ENCODE results near the gene SPHK1. TPM values are rescaled to one million over a fixed set of nuclear protein-coding genes. Genes with fewer than 3 reads are reported as not detected.

SPHK1 gene
- total and polyA plus RNA-seq, 8 donors, result 5.1 to 46.3 (median 10.2) TPM

- no peak for ATAC-seq
- no peak overlapping the region for H3K27ac ChIP-seq
- FAIRE-seq, result no peak
- H3K4me3 ChIP-seq, result no peak overlapping the region
- intact Hi-C loops (cut with DNase I), result no loop called here
- no peak for TF ChIP-seq CTCF (IDR thresholded peaks at IDR 0.05)
- H3K36me3 ChIP-seq, result no peaks in the 10 kb centered on the region
- no peaks in the 10 kb centered on the region for H3K27me3 ChIP-seq
- 64 to 85% methylated on average over 2 of the region's 2 CpGs for WGBS, 2 donors
- DNase-seq, result no peak
- no peaks in the 10 kb centered on the region for H3K4me1 ChIP-seq
- H3K9me3 ChIP-seq, result no peaks in the 10 kb centered on the region
Measured at GRCh38 chr17:76360461-76360860, 23.9 kb upstream of the SPHK1 start.

DNA sequence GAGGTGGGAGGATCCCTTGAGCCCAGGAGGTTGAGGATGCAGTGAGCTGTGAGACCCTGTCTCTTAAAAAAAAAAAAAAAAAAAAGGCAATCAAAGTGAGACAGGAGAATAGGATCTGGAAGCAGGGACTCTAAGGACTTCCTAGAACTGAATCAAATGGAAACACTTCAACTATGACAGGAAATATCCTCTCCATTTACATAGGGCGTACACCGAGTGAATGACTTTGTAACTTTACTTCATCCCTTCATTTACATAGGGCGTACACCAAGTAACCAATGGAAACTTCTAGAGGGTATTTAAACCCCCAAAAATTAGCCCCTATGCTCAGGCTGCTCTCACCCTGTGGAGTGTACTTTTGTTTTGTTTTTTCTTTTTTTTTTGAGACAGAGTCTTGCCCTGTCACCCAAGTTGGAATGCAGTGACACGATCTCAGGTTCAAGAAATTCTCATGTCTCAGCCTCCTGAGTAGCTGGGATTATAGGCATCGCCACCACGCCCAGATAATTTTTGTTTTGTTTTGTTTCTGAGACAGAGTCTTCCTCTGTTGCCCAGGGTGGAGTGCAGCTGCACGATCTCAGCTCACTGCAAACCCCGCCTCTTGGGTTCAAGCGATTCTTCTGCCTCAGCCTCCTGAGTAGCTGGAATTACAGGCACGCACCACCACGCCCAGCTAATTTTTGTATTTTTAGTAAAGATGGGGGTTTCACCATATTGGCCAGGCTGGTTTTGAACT is 21.1 kb upstream of the SPHK1 start:
- ATAC-seq, result no peak

DNA sequence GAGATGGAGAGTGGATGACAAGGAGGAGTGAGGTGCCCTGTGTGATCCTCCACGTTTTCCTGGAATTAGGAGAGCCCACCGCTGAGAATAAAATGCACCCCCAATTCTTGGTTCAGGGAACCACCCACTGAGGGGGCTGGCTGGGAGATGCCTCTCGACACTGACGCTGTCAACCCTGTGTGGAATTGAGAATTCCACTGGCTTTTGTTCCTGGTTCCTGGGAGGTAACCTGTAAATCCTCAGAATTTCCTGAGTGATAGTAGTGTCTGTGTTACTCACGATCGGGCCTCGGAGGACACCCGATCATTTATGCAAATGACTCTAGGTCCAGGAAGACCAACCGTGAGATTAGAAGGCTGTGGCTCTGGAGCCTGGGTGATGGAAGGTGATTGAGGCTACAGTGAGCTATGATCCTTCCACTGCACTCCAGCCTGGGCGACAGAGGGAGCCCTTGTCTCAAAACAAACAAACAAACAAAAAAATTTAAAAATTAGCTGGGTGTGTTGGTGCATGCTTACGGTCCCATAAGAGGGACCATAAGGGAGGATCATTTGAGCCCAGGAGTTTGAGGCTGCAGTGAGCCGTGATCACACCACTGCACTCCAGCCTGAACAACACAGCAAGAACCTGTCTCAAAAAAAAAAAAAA is 19.0 kb upstream of the SPHK1 start:
- intact Hi-C loops (cut with DNase I), result no loop called here
- no peaks in the 10 kb centered on the region for H3K9me3 ChIP-seq
- peak in 2 of 4 donors; percentile 26 for ATAC-seq
- H3K36me3 ChIP-seq, result no peaks in the 10 kb centered on the region
- no peak for DNase-seq
- H3K27me3 ChIP-seq, result no peaks in the 10 kb centered on the region
- FAIRE-seq, result no peak
- TF ChIP-seq CTCF (IDR thresholded peaks at IDR 0.05), result no peak
- WGBS, 2 donors, result 41 to 53% methylated on average over 12 of the region's 12 CpGs
- no peaks in the 10 kb centered on the region for H3K4me1 ChIP-seq
- no peak overlapping the region for H3K4me3 ChIP-seq
- no peak overlapping the region for H3K27ac ChIP-seq

More for the DNA sequence above, 21.1 kb upstream of the SPHK1 start:
- no peak overlapping the region for H3K27ac ChIP-seq
- no peaks in the 10 kb centered on the region for H3K27me3 ChIP-seq
- no peaks in the 10 kb centered on the region for H3K4me1 ChIP-seq
- intact Hi-C loops (cut with DNase I), result no loop called here
- no peak for DNase-seq
- 86% methylated on average over 11 of the region's 11 CpGs for WGBS, 2 donors
- no peaks in the 10 kb centered on the region for H3K36me3 ChIP-seq
- H3K4me3 ChIP-seq, result no peak overlapping the region
- H3K9me3 ChIP-seq, result no peaks in the 10 kb centered on the region
- FAIRE-seq, result no peak
- no peak for TF ChIP-seq CTCF (IDR thresholded peaks at IDR 0.05)

DNA sequence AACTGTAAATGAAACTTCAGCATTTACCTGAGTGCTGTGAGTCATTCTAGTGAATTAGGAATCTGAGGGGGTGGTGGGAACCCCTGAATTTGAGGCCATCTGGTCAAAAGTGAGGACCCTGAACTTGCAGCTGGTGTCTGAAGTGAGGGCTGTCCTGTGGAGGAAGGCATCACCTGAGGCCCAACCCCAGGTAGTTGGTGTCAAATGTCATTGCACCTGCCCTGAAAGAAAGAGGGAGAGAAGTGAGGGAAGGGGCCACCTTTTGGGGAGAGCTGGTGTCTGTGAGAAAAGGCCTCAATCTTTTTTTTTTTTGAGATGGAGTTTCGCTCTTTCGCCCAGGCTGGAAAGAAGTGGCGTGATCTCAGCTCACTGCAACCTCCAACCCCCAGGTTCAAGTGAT is 18.2 kb upstream of the SPHK1 start:
- intact Hi-C loops (cut with DNase I), result no loop called here
- ATAC-seq (no peak), FAIRE-seq (no peak), DNase-seq (no peak)
- 93 to 94% methylated on average over 3 of the region's 3 CpGs for WGBS, 2 donors
- Histone ChIP-seq H3K27me3 (no peaks in the 10 kb centered on the region), H3K36me3 (no peaks in the 10 kb centered on the region), H3K4me1 (no peaks in the 10 kb centered on the region), H3K4me3 (no peak overlapping the region), H3K9me3 (no peaks in the 10 kb centered on the region), H3K27ac (no peak overlapping the region)
- no peak for TF ChIP-seq CTCF (IDR thresholded peaks at IDR 0.05)

- H3K9me3 ChIP-seq, result no peaks in the 10 kb centered on the region
- no peak for DNase-seq
- ATAC-seq, result no peak
- no peak for TF ChIP-seq CTCF (IDR thresholded peaks at IDR 0.05)
- no peaks in the 10 kb centered on the region for H3K4me1 ChIP-seq
- WGBS, 2 donors, result 62 to 64% methylated on average over 6 of the region's 6 CpGs
- H3K4me3 ChIP-seq, result no peak overlapping the region
- no peak overlapping the region for H3K27ac ChIP-seq
- no peaks in the 10 kb centered on the region for H3K27me3 ChIP-seq
- H3K36me3 ChIP-seq, result no peaks in the 10 kb centered on the region
- FAIRE-seq, result no peak
- intact Hi-C loops (cut with DNase I), result no loop called here
Measured at GRCh38 chr17:76367642-76368041, 16.8 kb upstream of the SPHK1 start.
